Ovary (tissue), 9 donors: ENCODE measurements around the gene CP. TPM values are rescaled to one million over a fixed set of nuclear protein-coding genes. Genes with fewer than 3 reads are reported as not detected.

Experiments used
- DNase-seq, 5 donors: peaks; one replicate each; pipeline ENCODE4 v3.0.0-alpha.2; 2019 to 2020
- H3K27ac ChIP-seq, 2 donors: fragments of 200-600 bp; one replicate each; pipeline versions ENCODE4 v1.5.1 to v1.8.0; 2019 to 2022
- H3K27me3 ChIP-seq: fragments of 200-600 bp; one replicate; pipeline ENCODE4 v1.8.0; 2022
- H3K36me3 ChIP-seq: fragments of 200-600 bp; sonication (generic); one replicate; pipeline ENCODE4 v1.5.1; 2019
- H3K4me1 ChIP-seq: one replicate; pipeline ENCODE4 v1.8.1; 2013; ENCODE audit warnings: mild to moderate bottlenecking, moderate library complexity; ENCODE audit not compliant: insufficient read depth
- H3K4me3 ChIP-seq: fragments of 200-600 bp; sonication (generic); one replicate; pipeline ENCODE4 v1.5.1; 2017
- H3K9me3 ChIP-seq, 2 donors: fragments of 200-600 bp in 1 of 2; sonication (generic) in 1 of 2; one replicate each; pipeline versions ENCODE4 v1.5.1 to v1.8.1; 2013 to 2019; ENCODE audit warnings: mild to moderate bottlenecking in 1 of 2, moderate library complexity in 1 of 2
- EP300 ChIP-seq: sonication (generic); formaldehyde crosslinking; IDR thresholded peaks from one replicate; pipeline ENCODE4 v1.6.1; 2017; ENCODE audit warnings: antibody characterized with exemption
- POLR2A ChIP-seq: fragments of 450-650 bp; IDR thresholded peaks from one replicate; pipeline ENCODE4 v1.6.1; 2017; ENCODE audit warnings: antibody characterized with exemption, mild to moderate bottlenecking, moderate library complexity
- WGBS, 3 donors: extraction: QIAGEN DNeasy Blood & Tissue Kit in 1 of 3; methylation state at CpG; one replicate each; pipeline versions ENCODE4 v1.1.5 to v1.1.7; 2013 to 2017; 5-methylcytosine and 5-hydroxymethylcytosine counted together
- intact Hi-C, 4 donors: fragments of 100-400 bp; cut with DNase I; formaldehyde crosslinking; loops; one replicate each; pipeline versions ENCODE4 v1.11.0 to v1.15.1; 2022 to 2023
- polyA plus RNA-seq, 2 donors: library from polyadenylated mRNA; stranded (reverse); fragments of 200-250 nt in 1 of 2; fragments of 350-450 nt in 1 of 2; fragmentation: Illumina TruSeq in 1 of 2; extraction: RNeasy Lipid Tissue Mini Kit (QIAGEN cat#74804) in 1 of 2; gene quantifications; one replicate each; pipeline ENCODE4 v1.2.3, GENCODE V29; 2013 to 2014
- total RNA-seq, 7 donors: library from RNA; depleted of rRNA in 2 of 7; stranded (reverse); fragments of >200 nt in 2 of 7; fragmentation: NEBNext Ultra II Directional in 3 of 7; extraction: Animal tissue kit (Norgen Biotek cat#: 25700) in 3 of 7; gene quantifications; one replicate each; pipeline versions ENCODE4 v1.1.0 to v1.2.4, GENCODE V29; 2016 to 2023
- TF ChIP-seq, protein P1 (sequence below), 3 donors: fragments of 450-650 bp in 2 of 3; fragments of 200-600 bp in 1 of 3; IDR thresholded peaks; one replicate each; pipeline versions ENCODE4 v1.5.1 to v1.8.0; 2016 to 2022; ENCODE audit warnings: antibody characterized with exemption in 3 of 3, mild to moderate bottlenecking in 1 of 3
- donor health status: DM: no; HTN: no; CAD: no; lungs with moderate emphysema.
- donor health status: DM: no; HTN: no; CAD: no.
- donor health status: Bipolar disorder and iron deficiency.
- donor health status: DM: yes; HTN: yes; CAD: no.
- donor health status: DM: no; HTN: no; CAD: no.
- donor health status: DM: yes; HTN: yes; CAD: no.

The CP gene
- total and polyA plus RNA-seq, 9 donors, result 0.40 to 90.3 (median 3.1) TPM

GRCh38 chr3:149266736-149267135, 45.1 kb upstream of the CP start:
- H3K27me3 ChIP-seq, result no peaks in the 10 kb centered on the region
- no peaks in the 10 kb centered on the region for H3K36me3 ChIP-seq
- H3K4me3 ChIP-seq, result no peak overlapping the region
- TF ChIP-seq, protein P1, sequence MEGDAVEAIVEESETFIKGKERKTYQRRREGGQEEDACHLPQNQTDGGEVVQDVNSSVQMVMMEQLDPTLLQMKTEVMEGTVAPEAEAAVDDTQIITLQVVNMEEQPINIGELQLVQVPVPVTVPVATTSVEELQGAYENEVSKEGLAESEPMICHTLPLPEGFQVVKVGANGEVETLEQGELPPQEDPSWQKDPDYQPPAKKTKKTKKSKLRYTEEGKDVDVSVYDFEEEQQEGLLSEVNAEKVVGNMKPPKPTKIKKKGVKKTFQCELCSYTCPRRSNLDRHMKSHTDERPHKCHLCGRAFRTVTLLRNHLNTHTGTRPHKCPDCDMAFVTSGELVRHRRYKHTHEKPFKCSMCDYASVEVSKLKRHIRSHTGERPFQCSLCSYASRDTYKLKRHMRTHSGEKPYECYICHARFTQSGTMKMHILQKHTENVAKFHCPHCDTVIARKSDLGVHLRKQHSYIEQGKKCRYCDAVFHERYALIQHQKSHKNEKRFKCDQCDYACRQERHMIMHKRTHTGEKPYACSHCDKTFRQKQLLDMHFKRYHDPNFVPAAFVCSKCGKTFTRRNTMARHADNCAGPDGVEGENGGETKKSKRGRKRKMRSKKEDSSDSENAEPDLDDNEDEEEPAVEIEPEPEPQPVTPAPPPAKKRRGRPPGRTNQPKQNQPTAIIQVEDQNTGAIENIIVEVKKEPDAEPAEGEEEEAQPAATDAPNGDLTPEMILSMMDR (IDR thresholded peaks at IDR 0.05), result no peak
- H3K27ac ChIP-seq, result no peak overlapping the region
- no peaks in the 10 kb centered on the region for H3K9me3 ChIP-seq
- intact Hi-C loops, result no loop called here
- DNase-seq, result no peak
- no peaks in the 10 kb centered on the region for H3K4me1 ChIP-seq

- Histone ChIP-seq H3K27ac (no peak overlapping the region), H3K4me3 (no peak overlapping the region), H3K27me3 (no peaks in the 10 kb centered on the region), H3K36me3 (no peaks in the 10 kb centered on the region), H3K9me3 (no peaks in the 10 kb centered on the region), H3K4me1 (no peaks in the 10 kb centered on the region)
- intact Hi-C loops, result no loop called here
- DNase-seq, result no peak
- WGBS, 3 donors, result 97 to 100% (median 98%) methylated on average over 1 of the region's 1 CpG
- TF ChIP-seq POLR2A, result no peak
- TF ChIP-seq, protein P1 (IDR thresholded peaks at IDR 0.05), result no peak
- TF ChIP-seq EP300, result no peak
These were observed 42.2 kb upstream of the CP start for GRCh38 chr3:149263856-149264255.

- WGBS, 3 donors, result 81 to 94% (median 93%) methylated on average over 4 of the region's 4 CpGs
- TF ChIP-seq, protein P1 (IDR thresholded peaks at IDR 0.05), result no peak
- TF ChIP-seq POLR2A, result no peak
- no peak for TF ChIP-seq EP300
These were observed 37.1 kb upstream of the CP start for GRCh38 chr3:149258714-149259113.

DNA sequence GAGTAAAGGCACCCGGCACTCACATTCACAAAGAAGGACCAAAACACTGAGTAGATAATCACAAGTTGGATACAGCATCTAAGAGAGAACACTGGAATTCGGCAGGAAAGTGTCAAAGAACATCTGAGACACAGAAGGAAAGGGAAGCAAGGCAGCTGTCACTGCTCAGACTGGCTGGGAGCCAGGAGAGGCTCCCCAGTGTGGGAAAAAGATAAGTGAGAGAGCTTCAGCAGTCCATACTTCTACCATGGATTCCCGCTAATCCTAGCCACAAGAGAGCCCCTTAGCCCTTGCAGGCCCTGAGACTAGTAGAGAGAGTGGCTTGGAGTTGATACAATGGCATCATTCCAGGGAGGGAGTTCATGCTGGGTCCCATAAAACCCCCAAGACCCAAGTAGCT, 36.7 kb upstream of the CP start:
- H3K4me3 ChIP-seq, result no peak overlapping the region
- H3K36me3 ChIP-seq, result no peaks in the 10 kb centered on the region
- no peak overlapping the region for H3K27ac ChIP-seq
- H3K9me3 ChIP-seq, result no peaks in the 10 kb centered on the region
- TF ChIP-seq POLR2A (no peak), EP300 (no peak)
- TF ChIP-seq, protein P1 (IDR thresholded peaks at IDR 0.05), result no peak
- H3K4me1 ChIP-seq, result no peaks in the 10 kb centered on the region
- WGBS, 3 donors, result 44 to 47% (median 45%) methylated on average over 3 of the region's 3 CpGs
- intact Hi-C loops, result no loop called here
- no peak for DNase-seq
- H3K27me3 ChIP-seq, result peaks cover 3% of the 10 kb centered on the region

More at GRCh38 chr3:149258714-149259113, 37.1 kb upstream of the CP start:
- intact Hi-C loops, result no loop called here
- no peaks in the 10 kb centered on the region for H3K9me3 ChIP-seq
- H3K36me3 ChIP-seq, result no peaks in the 10 kb centered on the region
- H3K4me1 ChIP-seq, result no peaks in the 10 kb centered on the region
- no peak overlapping the region for H3K4me3 ChIP-seq
- H3K27me3 ChIP-seq, result peaks cover 3% of the 10 kb centered on the region
- H3K27ac ChIP-seq, result no peak overlapping the region
- no peak for DNase-seq

- WGBS, 3 donors, result 90 to 95% (median 94%) methylated on average over 2 of the region's 2 CpGs
- no peak for DNase-seq
- intact Hi-C loops, result no loop called here
- TF ChIP-seq, protein P1 (IDR thresholded peaks at IDR 0.05), result no peak
- TF ChIP-seq EP300 (no peak), POLR2A (no peak)
- Histone ChIP-seq H3K4me1 (peaks cover 4% of the 10 kb centered on the region), H3K4me3 (no peak overlapping the region), H3K9me3 (no peaks in the 10 kb centered on the region), H3K27me3 (no peaks in the 10 kb centered on the region), H3K27ac (no peak overlapping the region), H3K36me3 (no peaks in the 10 kb centered on the region)
These were observed 30.6 kb upstream of the CP start for GRCh38 chr3:149252272-149252671.
